ENCODE measurements around the gene PPP4R3A. TPM values are rescaled to one million over a fixed set of nuclear protein-coding genes. Genes with fewer than 3 reads are reported as not detected.

PPP4R3A gene
- total and polyA plus RNA-seq, 2 experiments from 2014 or later: 47.6 to 85.7 TPM

Small RNA genes lying within 50 kb of the gene (small RNA-seq; reads per million reads assigned to genes)
- gene AL133373.1: not detected

Other genes with a start within 250 kb of the PPP4R3A start
- gene CCDC88C, start 92.5 kb downstream of the PPP4R3A start, total RNA-seq: 4.7 and 11.3 TPM in 2 replicates
- gene CCDC88C, start 92.5 kb downstream of the PPP4R3A start, polyA plus RNA-seq: 4.3 and 5.9 TPM in 2 replicates
- gene CATSPERB, start 221.8 kb upstream of the PPP4R3A start, total RNA-seq: 7.1 and 19.5 TPM in 2 replicates
- gene CATSPERB, start 221.8 kb upstream of the PPP4R3A start, polyA plus RNA-seq: 0.93 and 3.5 TPM in 2 replicates